Stimulated activated CD8-positive, alpha-beta memory T cell treated with anti-CD3 and anti-CD28 coated beads, Interleukin-12 subunit alpha, Interleukin-12 subunit beta, amount 100 ng/mL, for 24 hours (primary cell): ENCODE results near the gene WDR49.

Experiments
- DNase-seq: peaks from one replicate; pipeline ENCODE4 v3.0.0-alpha.2; 2020; ENCODE audit errors: extremely low read depth

The WDR49 gene

DNA sequence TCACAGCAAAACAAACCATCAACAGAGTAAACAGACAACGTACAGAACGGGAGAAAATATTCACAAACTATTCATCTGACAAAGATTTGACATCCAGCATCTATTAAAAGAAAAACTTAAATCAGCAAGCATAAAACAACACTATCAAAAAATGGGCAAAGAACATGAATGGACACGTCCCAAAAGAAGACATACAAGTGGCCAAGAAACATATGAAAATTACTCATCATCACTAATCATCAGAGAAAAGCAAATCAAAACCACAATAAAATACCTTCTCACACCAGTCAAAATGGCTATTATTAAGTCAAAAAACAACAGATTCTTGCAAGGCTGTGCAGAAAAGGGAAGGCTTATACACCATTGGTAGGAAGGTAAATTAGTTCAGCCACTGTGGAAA lies 166.2 kb downstream of the WDR49 start:
- no peak for DNase-seq

GRCh38 chr3:167484551-167484950 lies 169.2 kb downstream of the WDR49 start:
- DNase-seq: no peak

DNA sequence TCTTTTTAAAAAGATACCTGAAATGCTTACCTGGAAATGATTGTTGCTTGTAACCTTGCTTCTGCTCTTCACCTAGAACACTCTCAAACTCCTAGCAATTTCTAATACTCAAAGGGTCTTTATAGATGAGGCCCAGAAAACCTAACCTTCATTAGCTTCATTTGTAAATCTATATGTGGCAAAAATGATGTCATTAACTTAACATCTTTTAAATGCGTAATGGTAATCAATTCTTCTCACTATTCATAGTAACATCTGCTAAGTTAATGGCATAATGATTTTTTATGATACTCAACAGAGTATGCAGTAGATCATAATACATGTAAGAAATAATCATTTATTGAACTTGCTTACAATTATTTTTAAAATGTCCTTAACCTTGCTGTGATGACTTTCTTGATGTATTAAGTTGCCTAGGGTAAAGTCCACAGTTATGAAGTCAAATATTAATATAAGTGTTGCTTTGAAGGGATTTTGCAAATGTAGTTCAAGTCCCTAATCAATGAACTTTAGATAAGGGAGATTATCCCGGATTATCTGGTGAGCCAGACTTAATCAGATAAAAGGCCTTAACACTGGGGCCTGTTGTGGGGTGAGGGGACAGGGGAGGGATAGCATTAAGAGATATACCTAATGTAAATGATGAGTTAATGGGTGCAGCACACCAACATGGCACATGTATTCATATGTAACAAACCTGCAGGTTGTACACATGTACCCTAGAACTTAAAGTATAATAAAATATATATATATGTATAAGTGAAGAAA lies 169.8 kb downstream of the WDR49 start:
- DNase-seq: no peak

DNA sequence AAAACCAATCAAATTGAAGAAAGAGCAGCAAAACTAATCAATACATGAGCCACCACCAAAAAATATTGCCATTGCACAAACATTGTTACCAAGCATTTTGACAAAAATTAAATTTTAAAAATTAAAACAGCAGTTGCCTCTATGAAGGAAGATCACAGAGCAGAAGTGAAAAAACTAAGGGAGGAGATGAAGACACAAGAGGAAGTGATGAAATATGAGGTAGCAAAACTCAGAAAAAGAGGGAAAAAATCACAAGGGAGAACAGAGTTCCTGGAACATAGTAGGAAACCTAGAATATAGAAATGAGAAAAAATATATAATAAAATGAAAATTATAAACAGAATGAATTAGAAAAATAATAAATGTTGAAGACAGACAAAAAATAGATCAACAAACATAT lies 172.6 kb downstream of the WDR49 start:
- DNase-seq: no peak

DNA sequence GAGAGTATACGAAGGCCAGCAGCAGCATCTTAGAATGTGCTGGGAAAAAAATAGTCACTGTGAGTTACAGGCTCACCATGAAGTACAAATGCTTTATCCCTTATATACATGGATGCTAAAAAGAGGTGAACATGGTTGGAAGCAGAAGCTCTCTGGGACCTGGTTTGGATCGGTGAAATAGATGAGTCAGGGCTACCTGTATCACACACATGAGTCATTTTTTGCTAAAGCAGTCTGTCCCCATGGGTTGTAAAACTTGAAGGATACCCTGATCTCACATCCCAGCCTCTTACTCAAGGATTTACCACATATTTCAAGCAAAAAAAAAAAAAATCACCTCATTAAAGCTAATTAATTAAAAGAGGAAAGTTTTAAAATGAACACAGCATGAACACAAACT lies 173.0 kb downstream of the WDR49 start:
- DNase-seq: no peak

DNA sequence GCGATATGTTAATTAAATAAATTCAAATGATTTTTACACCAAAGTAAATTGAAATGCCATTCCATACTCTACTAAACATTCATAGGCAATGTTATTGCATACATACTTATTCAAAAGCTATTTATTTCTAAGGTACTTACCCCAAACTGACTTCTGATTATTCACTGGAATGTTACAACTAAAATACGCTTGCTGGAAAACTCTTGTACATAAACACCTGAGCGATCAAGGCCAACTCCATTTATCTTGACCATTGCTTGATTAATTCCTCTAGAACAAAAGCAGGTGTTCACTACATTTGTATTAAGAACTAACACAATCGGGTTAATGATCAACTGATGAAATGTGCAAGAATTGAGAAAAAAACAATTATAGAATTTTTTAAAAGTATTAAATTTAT lies 179.9 kb downstream of the WDR49 start, which contains the start of gene SERPINI2:
Gene SERPINI2, minus strand, starts transcription at position 180 of the 400 bp plus-strand sequence. CDS start 2,208 bp downstream, outside the sequence.
- DNase-seq: no peak

DNA sequence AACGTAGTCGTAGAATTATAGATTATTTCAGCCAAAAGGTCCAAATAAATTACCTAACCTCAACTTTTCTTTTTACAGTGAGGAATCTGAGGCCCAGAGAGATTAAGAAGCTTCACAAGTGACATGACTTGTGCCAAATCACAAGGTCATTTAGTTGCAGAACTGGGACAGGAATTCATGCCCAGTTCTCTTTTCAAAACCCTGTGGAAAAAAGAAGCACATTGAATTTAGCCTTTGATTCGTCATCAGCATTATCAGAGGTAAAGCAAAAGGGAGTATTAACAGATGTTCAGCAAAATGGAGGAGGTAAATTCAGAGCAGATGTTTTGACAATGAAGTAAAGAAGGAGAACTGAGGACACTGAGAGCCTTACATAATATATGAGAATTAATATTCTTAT lies 184.4 kb downstream of the WDR49 start:
- DNase-seq: no peak

GRCh38 chr3:167467848-167468611 lies 185.7 kb downstream of the WDR49 start:
- no peak for DNase-seq

DNA sequence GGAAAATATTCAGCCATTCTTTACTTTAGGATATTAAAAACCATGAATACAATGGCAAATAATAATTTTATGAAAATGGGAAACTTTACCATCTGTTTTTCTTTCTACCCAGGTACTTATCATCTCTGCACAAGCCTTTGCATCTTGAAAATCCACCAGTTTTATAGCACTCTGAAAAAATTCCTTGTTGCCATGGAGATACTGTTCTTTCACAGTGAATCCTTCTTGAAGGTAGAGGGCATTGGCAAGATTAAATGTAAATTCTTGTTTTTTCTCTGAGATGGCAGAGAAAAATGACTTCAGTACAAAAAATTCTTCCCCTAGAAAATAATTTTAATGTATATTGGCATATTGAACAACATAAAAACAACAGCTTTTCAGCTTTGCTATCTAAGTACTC lies 186.8 kb downstream of the WDR49 start:
- no peak for DNase-seq

GRCh38 chr3:167456157-167456799 lies 197.5 kb downstream of the WDR49 start:
- DNase-seq: no peak

DNA sequence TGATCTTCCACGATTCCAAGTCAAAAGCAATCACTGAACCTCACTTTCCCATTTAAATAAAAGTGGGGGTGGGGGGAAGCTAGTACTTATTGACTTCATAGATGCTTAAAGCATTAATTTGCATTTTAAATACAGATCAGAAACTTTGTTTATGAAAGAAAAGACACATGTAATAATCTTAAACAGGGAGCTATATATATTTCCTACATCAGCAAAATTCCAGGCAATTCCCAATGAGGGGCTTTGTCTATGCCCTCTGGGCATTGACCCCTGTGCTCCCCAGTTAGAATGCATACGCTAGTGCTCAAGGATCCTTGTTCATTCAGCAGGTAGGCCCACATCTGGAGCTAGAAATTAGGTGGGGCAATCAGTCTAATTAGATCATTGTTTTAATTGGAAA lies 199.9 kb downstream of the WDR49 start:
- no peak for DNase-seq

GRCh38 chr3:167451282-167451681 lies 202.5 kb downstream of the WDR49 start:
- DNase-seq: no peak

DNA sequence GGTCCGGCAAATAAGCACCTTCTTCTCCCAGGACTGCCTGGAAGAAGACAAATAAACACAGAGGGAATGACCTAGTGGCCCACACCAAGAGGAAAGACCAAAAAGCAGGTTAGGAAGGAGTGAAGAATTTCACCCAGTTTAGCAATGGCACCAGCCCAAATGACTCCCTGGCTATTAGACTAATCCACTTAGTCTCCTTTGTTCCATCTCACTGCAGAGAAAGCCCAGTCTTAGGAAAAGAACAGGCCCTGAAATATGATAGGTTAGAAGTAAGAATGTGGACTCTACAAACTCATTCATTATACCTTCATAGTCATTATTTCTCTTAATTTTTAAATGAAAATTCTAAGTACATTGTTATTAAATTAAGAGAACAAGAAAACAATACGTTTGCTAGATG lies 203.1 kb downstream of the WDR49 start:
- DNase-seq: no peak

DNA sequence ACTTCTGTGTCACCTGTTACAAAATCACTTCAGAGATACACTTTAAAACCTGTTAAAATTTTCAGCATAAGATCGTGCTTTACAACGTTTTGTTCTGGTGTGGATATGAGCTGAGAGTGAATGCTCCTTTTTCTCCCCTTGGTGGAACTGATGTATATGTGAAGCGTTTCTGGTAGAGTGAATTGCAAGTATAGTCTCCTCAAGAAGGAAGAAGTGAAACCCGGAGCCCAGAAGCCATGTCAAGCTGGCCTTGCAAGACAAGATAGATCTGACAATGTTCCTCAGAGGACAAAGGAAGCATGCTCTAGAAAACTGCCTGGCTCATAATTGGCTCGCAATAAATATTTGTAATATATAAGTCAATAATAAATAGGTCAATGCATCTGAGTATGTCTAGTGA lies 203.5 kb downstream of the WDR49 start:
- no peak for DNase-seq

GRCh38 chr3:167445491-167445890 lies 208.3 kb downstream of the WDR49 start:
- no peak for DNase-seq

GRCh38 chr3:167441256-167441655 lies 212.5 kb downstream of the WDR49 start:
- no peak for DNase-seq

GRCh38 chr3:167437428-167438139 lies 216.2 kb downstream of the WDR49 start:
- DNase-seq: no peak
